Colonic mucosa (tissue), 4 donors: ENCODE data around the gene EFNA2. TPM values are rescaled to one million over a fixed set of nuclear protein-coding genes. Genes with fewer than 3 reads are reported as not detected.

Experiments used
- DNase-seq: peaks from one replicate; pipeline ENCODE4 v3.0.0-alpha.2; 2020
- H3K27ac ChIP-seq: fragments of 200-600 bp; one replicate; pipeline ENCODE4 v1.8.0; 2021
- H3K27me3 ChIP-seq: fragments of 200-600 bp; one replicate; pipeline ENCODE4 v1.8.0; 2021
- H3K36me3 ChIP-seq: fragments of 200-600 bp; one replicate; pipeline ENCODE4 v1.8.0; 2021
- H3K4me1 ChIP-seq: fragments of 200-600 bp; one replicate; pipeline ENCODE4 v1.8.0; 2021; ENCODE audit warnings: mild to moderate bottlenecking
- H3K4me3 ChIP-seq: fragments of 200-600 bp; one replicate; pipeline ENCODE4 v1.8.0; 2021
- H3K9ac ChIP-seq, 2 donors: one replicate each; pipeline ENCODE4 v1.7.0; 2013; ENCODE audit warnings: control low read depth in 2 of 2, low read depth in 2 of 2, low read length in 2 of 2
- H3K9me3 ChIP-seq: fragments of 200-600 bp; one replicate; pipeline ENCODE4 v1.8.0; 2021
- intact Hi-C: fragments of 100-400 bp; cut with DNase I; formaldehyde crosslinking; loops from one replicate; pipeline ENCODE4 v1.14.1; 2022
- total RNA-seq, 2 donors: library from RNA; stranded (reverse); fragmentation: NEBNext Ultra II Directional in 1 of 2; extraction: Animal tissue kit (Norgen Biotek cat#: 25700) in 1 of 2; gene quantifications; one replicate each; pipeline ENCODE4 v1.2.1, GENCODE V29; 2021
- TF ChIP-seq, protein P1 (sequence below): fragments of 200-600 bp; IDR thresholded peaks from one replicate; pipeline ENCODE4 v1.8.0; 2022; ENCODE audit warnings: antibody characterized with exemption, mild to moderate bottlenecking
- donor health status: healthy.
- donor health status: DM: no; HTN: no; CAD: no.
- donor health status: DM: no; HTN: no; CAD: no.

EFNA2 gene
- total RNA-seq, 2 donors from 2014 or later: 72.8 to 86.1 TPM

DNA sequence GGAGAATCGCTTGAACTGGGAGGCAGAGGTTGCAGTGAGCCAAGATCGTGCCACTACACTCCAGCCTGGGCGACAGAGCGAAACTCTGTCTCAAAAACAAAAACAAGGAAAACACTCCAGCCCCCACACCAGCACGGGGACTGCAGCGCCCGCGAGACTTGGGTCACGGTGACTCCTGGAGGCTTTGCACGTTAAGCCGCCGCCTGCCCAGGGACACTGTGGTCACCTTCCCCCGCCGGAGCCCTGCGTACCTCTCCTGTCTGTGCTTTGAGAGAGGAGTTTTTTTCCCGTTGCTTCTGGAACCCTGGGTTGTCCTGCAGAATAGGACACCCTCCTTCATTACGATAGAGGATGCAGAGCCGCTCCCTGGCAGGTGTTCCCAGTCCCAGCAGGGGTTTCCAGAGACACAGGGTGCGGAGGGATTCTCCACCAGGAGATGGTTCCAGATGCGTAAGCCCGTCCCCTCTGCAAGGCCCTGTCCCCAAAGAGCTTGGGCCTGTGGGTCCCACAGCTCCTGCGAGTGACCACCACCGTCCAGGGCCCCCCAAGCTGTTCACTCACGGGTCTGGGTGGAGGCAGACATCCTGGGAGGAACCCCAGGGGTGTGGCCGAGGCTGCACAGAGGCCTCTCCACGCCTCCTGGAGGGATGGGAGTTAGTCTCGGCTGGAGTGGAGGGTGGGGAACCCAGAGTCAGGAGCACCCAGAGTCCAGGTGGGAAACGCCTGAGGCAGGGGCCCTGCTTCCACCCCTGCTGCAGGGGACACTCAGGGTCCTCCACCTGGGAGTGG lies 55.2 kb downstream of the EFNA2 start:
- no peaks in the 10 kb centered on the region for H3K9me3 ChIP-seq
- no peak overlapping the region for H3K4me3 ChIP-seq
- no peaks in the 10 kb centered on the region for H3K4me1 ChIP-seq
- no peaks in the 10 kb centered on the region for H3K36me3 ChIP-seq
- intact Hi-C loops: no loop called here
- TF ChIP-seq, protein P1, sequence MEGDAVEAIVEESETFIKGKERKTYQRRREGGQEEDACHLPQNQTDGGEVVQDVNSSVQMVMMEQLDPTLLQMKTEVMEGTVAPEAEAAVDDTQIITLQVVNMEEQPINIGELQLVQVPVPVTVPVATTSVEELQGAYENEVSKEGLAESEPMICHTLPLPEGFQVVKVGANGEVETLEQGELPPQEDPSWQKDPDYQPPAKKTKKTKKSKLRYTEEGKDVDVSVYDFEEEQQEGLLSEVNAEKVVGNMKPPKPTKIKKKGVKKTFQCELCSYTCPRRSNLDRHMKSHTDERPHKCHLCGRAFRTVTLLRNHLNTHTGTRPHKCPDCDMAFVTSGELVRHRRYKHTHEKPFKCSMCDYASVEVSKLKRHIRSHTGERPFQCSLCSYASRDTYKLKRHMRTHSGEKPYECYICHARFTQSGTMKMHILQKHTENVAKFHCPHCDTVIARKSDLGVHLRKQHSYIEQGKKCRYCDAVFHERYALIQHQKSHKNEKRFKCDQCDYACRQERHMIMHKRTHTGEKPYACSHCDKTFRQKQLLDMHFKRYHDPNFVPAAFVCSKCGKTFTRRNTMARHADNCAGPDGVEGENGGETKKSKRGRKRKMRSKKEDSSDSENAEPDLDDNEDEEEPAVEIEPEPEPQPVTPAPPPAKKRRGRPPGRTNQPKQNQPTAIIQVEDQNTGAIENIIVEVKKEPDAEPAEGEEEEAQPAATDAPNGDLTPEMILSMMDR: no peak
- no peaks in the 10 kb centered on the region for H3K27me3 ChIP-seq
- H3K27ac ChIP-seq: no peak overlapping the region
- no peak for DNase-seq
- H3K9ac ChIP-seq: no peak overlapping the region

DNA sequence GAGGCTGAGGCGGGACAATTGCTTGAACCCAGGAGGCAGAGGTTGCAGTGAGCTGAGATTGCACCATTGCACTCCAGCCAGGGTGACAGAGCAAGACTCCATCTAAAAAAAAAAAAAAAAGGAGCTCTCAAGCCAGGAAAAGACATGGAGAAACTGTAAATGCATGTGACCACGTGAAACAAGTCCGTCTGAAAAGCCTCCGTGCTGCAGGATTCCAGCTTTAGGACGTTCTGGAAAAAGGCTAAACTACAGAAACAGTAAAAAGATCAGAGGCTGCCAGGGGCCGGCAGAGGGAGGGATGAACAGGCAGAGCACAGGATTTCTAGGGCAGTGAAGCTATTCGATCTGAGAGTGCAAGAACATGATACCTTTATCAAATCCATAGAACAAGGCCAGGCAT lies 57.4 kb downstream of the EFNA2 start:
- DNase-seq: no peak
- H3K4me3 ChIP-seq: no peak overlapping the region
- TF ChIP-seq, protein P1: no peak

DNA sequence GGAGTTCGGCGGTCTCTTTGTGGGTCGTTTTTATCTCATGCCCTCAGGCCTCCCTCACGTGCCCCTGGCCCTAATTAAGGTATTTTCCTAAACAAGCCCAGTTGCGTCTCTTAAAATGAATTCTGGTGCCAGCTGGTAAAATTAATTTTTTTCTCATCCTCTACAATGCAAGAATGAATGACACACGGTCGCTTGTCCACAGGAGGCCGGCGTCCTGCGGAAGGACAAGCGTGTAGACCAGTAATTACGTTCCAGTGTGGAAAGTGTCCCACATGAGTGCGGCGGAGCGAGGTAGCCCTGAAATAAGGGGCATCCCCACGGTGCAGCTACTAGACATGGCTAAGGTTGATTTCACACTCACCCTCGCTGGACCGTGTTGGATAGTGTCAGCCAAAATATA lies 63.5 kb downstream of the EFNA2 start:
- TF ChIP-seq, protein P1: no peak
- DNase-seq: no peak
- no peaks in the 10 kb centered on the region for H3K36me3 ChIP-seq
- intact Hi-C loops: no loop called here
- H3K27me3 ChIP-seq: no peaks in the 10 kb centered on the region
- no peaks in the 10 kb centered on the region for H3K4me1 ChIP-seq
- no peak overlapping the region for H3K9ac ChIP-seq
- H3K9me3 ChIP-seq: no peaks in the 10 kb centered on the region
- H3K4me3 ChIP-seq: no peak overlapping the region
- no peak overlapping the region for H3K27ac ChIP-seq

More for the DNA sequence above, 57.4 kb downstream of the EFNA2 start:
- Histone ChIP-seq H3K27ac (no peak overlapping the region), H3K27me3 (no peaks in the 10 kb centered on the region), H3K36me3 (no peaks in the 10 kb centered on the region), H3K4me1 (no peaks in the 10 kb centered on the region), H3K9ac (no peak overlapping the region), H3K9me3 (no peaks in the 10 kb centered on the region)
- intact Hi-C loops: no loop called here

DNA sequence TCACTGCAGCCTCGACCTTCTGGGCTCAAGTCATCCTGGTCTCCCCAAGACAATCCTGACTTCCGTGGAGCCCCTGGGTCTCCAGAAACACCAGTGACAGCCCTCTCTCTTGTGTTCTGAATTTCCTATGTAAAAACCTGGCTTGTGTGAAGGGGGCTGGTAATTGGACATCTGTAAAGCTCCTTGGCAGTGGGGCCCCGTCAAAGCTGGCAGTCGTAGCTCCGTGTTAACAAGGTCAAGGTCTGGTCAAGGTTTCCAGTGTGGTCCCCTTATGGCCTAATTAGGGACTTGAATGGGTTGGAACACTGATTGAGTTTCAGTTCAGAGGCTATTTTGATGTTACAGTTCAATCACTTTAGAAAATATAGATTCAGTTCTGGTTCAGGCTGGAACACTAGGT lies 65.2 kb downstream of the EFNA2 start:
- Histone ChIP-seq H3K27ac (no peak overlapping the region), H3K27me3 (no peaks in the 10 kb centered on the region), H3K9me3 (no peaks in the 10 kb centered on the region), H3K36me3 (no peaks in the 10 kb centered on the region), H3K9ac (no peak overlapping the region), H3K4me3 (no peak overlapping the region), H3K4me1 (no peaks in the 10 kb centered on the region)
- DNase-seq: no peak
- TF ChIP-seq, protein P1: no peak
- intact Hi-C loops: no loop called here

Other genes starting within 250 kb of the EFNA2 start
- gene ABCA7, start 245.8 kb upstream of the EFNA2 start, total RNA-seq: 10 to 100 TPM; 23.9 to 31.6 TPM
- gene ARHGAP45, start 218.7 kb upstream of the EFNA2 start, total RNA-seq: 10 to 100 TPM; 27.4 to 37.9 TPM
- 100 to 1,000 TPM; 135 to 245 TPM for gene POLR2E, start 190.5 kb upstream of the EFNA2 start, total RNA-seq
- gene GPX4, start 181.9 kb upstream of the EFNA2 start, total RNA-seq: 100 to 1,000 TPM; 187 to 189 TPM
- 10 to 100 TPM; 65.5 to 77.1 TPM for gene SBNO2, start 111.6 kb upstream of the EFNA2 start, total RNA-seq
- 100 to 1,000 TPM in 1 of 2 donors, 10 to 100 TPM in 1; 76.3 to 103 TPM for gene STK11, start 80.1 kb upstream of the EFNA2 start, total RNA-seq
- gene CBARP, start 47.9 kb upstream of the EFNA2 start, total RNA-seq: under 1 TPM; 0.22 to 0.48 TPM
- gene ATP5F1D, start 44.1 kb upstream of the EFNA2 start, total RNA-seq: 100 to 1,000 TPM; 359 to 627 TPM
- 100 to 1,000 TPM; 172 to 177 TPM for gene MIDN, start 37.3 kb upstream of the EFNA2 start, total RNA-seq
- gene CIRBP, start 16.5 kb upstream of the EFNA2 start, total RNA-seq: 100 to 1,000 TPM; 163 to 179 TPM
- 100 to 1,000 TPM in 1 of 2 donors, 10 to 100 TPM in 1; 41.8 to 114 TPM for gene FAM174C, start 10.3 kb upstream of the EFNA2 start, total RNA-seq
- 100 to 1,000 TPM; 192 to 244 TPM for gene NDUFS7, start 98.0 kb downstream of the EFNA2 start, total RNA-seq
- gene GAMT, start 115.7 kb downstream of the EFNA2 start, total RNA-seq: 1 to 10 TPM; 3.3 to 3.7 TPM
- gene DAZAP1, start 121.7 kb downstream of the EFNA2 start, total RNA-seq: 100 to 1,000 TPM in 1 of 2 donors, 10 to 100 TPM in 1; 92.9 to 210 TPM
- gene RPS15, start 152.5 kb downstream of the EFNA2 start, total RNA-seq: 1,000 to 10,000 TPM; 1,055 to 1,445 TPM
- under 1 TPM; 0.05 to 0.42 TPM for gene APC2, start 164.2 kb downstream of the EFNA2 start, total RNA-seq
- 10 to 100 TPM; 27.3 to 46.9 TPM for gene C19orf25, start 193.3 kb downstream of the EFNA2 start, total RNA-seq
- 1 to 10 TPM; 4.1 to 5.8 TPM for gene PCSK4, start 204.5 kb downstream of the EFNA2 start, total RNA-seq
- gene REEP6, start 205.3 kb downstream of the EFNA2 start, total RNA-seq: 1 to 10 TPM; 5.0 to 6.4 TPM
- gene ADAMTSL5, start 227.1 kb downstream of the EFNA2 start, total RNA-seq: 1 to 10 TPM; 2.2 to 7.3 TPM
- not detected for gene PLK5, start 238.2 kb downstream of the EFNA2 start, total RNA-seq